Measurements from ENCODE around the gene TMEM239.
"Not testable (repeated sequence)": the region's sequence is repeated elsewhere in the genome, so short reads cannot be mapped to it uniquely, and the experiment has no call there.

TMEM239 gene

GRCh38 chr20:2800521-2801285 is 15.5 kb upstream of the TMEM239 start, which contains the start of gene CPXM1:
CPXM1 (minus strand) TSS chr20:2800627; CDS start chr20:2800572, 55 bp downstream.
- Histone ChIP-seq H3K9me3 (ENCODE audit: control insufficient read depth, low read length) (no peaks in the 10 kb centered on the region), H3K4me3 (ENCODE audit: extremely low read depth, insufficient read depth, low read length, poor library complexity, severe bottlenecking) (peak within 1 kb of the TSS; percentile 71), H3K36me3 (ENCODE audit: control insufficient read depth, insufficient read depth, low read length) (peaks cover 31% of the 10 kb centered on the region), H3K27ac (ENCODE audit: low read depth, low read length, severe bottlenecking) (peak within 1 kb of the TSS; percentile 51), H3K4me1 (ENCODE audit: control insufficient read depth, insufficient read depth, low read length, poor library complexity, severe bottlenecking) (peaks cover 7% of the 10 kb centered on the region)
- WGBS, 2 experiments (ENCODE audit: insufficient coverage in 2 of 2) = 1 to 2% methylated on average over 33 to 36 of the region's 52 CpGs

GRCh38 chr20:2801286-2801728 is 14.9 kb upstream of the TMEM239 start:
- Histone ChIP-seq H3K4me3 (ENCODE audit: extremely low read depth, insufficient read depth, low read length, poor library complexity, severe bottlenecking) (peak overlapping the region; percentile 71), H3K36me3 (ENCODE audit: control insufficient read depth, insufficient read depth, low read length) (peaks cover 25% of the 10 kb centered on the region), H3K9me3 (ENCODE audit: control insufficient read depth, low read length) (no peaks in the 10 kb centered on the region), H3K4me1 (ENCODE audit: control insufficient read depth, insufficient read depth, low read length, poor library complexity, severe bottlenecking) (peaks cover 7% of the 10 kb centered on the region), H3K27ac (ENCODE audit: low read depth, low read length, severe bottlenecking) (no peak overlapping the region)
- WGBS, 2 experiments (ENCODE audit: insufficient coverage in 2 of 2) = 18 to 22% methylated on average over 12 to 13 of the region's 13 CpGs

GRCh38 chr20:2804041-2804828 is 11.9 kb upstream of the TMEM239 start:
- no peak overlapping the region for H3K27ac ChIP-seq (ENCODE audit: low read depth, low read length, severe bottlenecking)
- no peak overlapping the region for H3K4me3 ChIP-seq (ENCODE audit: extremely low read depth, insufficient read depth, low read length, poor library complexity, severe bottlenecking)
- no peaks in the 10 kb centered on the region for H3K36me3 ChIP-seq (ENCODE audit: control insufficient read depth, insufficient read depth, low read length)
- 66 to 68% methylated on average over 15 of the region's 16 CpGs for WGBS, 2 experiments (ENCODE audit: insufficient coverage in 2 of 2)
- H3K9me3 ChIP-seq (ENCODE audit: control insufficient read depth, low read length) = no peaks in the 10 kb centered on the region
- peaks cover 7% of the 10 kb centered on the region for H3K4me1 ChIP-seq (ENCODE audit: control insufficient read depth, insufficient read depth, low read length, poor library complexity, severe bottlenecking)

GRCh38 chr20:2804852-2805688 is 11.1 kb upstream of the TMEM239 start:
- H3K4me1 ChIP-seq (ENCODE audit: control insufficient read depth, insufficient read depth, low read length, poor library complexity, severe bottlenecking) = peaks cover 7% of the 10 kb centered on the region
- no peak overlapping the region for H3K4me3 ChIP-seq (ENCODE audit: extremely low read depth, insufficient read depth, low read length, poor library complexity, severe bottlenecking)
- WGBS, 2 experiments (ENCODE audit: insufficient coverage in 2 of 2) = 39 to 54% methylated on average over 31 to 42 of the region's 49 CpGs
- H3K9me3 ChIP-seq (ENCODE audit: control insufficient read depth, low read length) = no peaks in the 10 kb centered on the region
- no peak overlapping the region for H3K27ac ChIP-seq (ENCODE audit: low read depth, low read length, severe bottlenecking)
- no peaks in the 10 kb centered on the region for H3K36me3 ChIP-seq (ENCODE audit: control insufficient read depth, insufficient read depth, low read length)

GRCh38 chr20:2805689-2806350 is 10.3 kb upstream of the TMEM239 start:
- H3K4me3 ChIP-seq (ENCODE audit: extremely low read depth, insufficient read depth, low read length, poor library complexity, severe bottlenecking) = no peak overlapping the region

GRCh38 chr20:2806351-2806701 is 9.8 kb upstream of the TMEM239 start:
- Histone ChIP-seq H3K36me3 (ENCODE audit: control insufficient read depth, insufficient read depth, low read length) (no peaks in the 10 kb centered on the region), H3K27ac (ENCODE audit: low read depth, low read length, severe bottlenecking) (no peak overlapping the region), H3K4me3 (ENCODE audit: extremely low read depth, insufficient read depth, low read length, poor library complexity, severe bottlenecking) (no peak overlapping the region), H3K4me1 (ENCODE audit: control insufficient read depth, insufficient read depth, low read length, poor library complexity, severe bottlenecking) (peaks cover 3% of the 10 kb centered on the region), H3K9me3 (ENCODE audit: control insufficient read depth, low read length) (peaks cover 2% of the 10 kb centered on the region)
- WGBS, 2 experiments (ENCODE audit: insufficient coverage in 2 of 2) = 71 to 76% methylated on average over 3 to 4 of the region's 4 CpGs

More at GRCh38 chr20:2805689-2806350, 10.3 kb upstream of the TMEM239 start:
- no peaks in the 10 kb centered on the region for H3K36me3 ChIP-seq (ENCODE audit: control insufficient read depth, insufficient read depth, low read length)
- no peaks in the 10 kb centered on the region for H3K9me3 ChIP-seq (ENCODE audit: control insufficient read depth, low read length)
- H3K4me1 ChIP-seq (ENCODE audit: control insufficient read depth, insufficient read depth, low read length, poor library complexity, severe bottlenecking) = peaks cover 7% of the 10 kb centered on the region
- H3K27ac ChIP-seq (ENCODE audit: low read depth, low read length, severe bottlenecking) = no peak overlapping the region
- WGBS, 2 experiments (ENCODE audit: insufficient coverage in 2 of 2) = 47 to 60% methylated on average over 10 to 11 of the region's 22 CpGs

- no peak overlapping the region for H3K27ac ChIP-seq (ENCODE audit: low read depth, low read length, severe bottlenecking)
- peaks cover 9% of the 10 kb centered on the region for H3K9me3 ChIP-seq (ENCODE audit: control insufficient read depth, low read length)
- no peaks in the 10 kb centered on the region for H3K36me3 ChIP-seq (ENCODE audit: control insufficient read depth, insufficient read depth, low read length)
- H3K4me3 ChIP-seq (ENCODE audit: extremely low read depth, insufficient read depth, low read length, poor library complexity, severe bottlenecking) = no peak overlapping the region
- H3K4me1 ChIP-seq (ENCODE audit: control insufficient read depth, insufficient read depth, low read length, poor library complexity, severe bottlenecking) = no peaks in the 10 kb centered on the region
- WGBS, 2 experiments (ENCODE audit: insufficient coverage in 2 of 2) = 93 to 96% methylated on average over 3 of the region's 4 CpGs
These were observed 9.1 kb upstream of the TMEM239 start for GRCh38 chr20:2807019-2807418.

- not testable (repeated sequence) for H3K4me1 ChIP-seq (ENCODE audit: control insufficient read depth, insufficient read depth, low read length, poor library complexity, severe bottlenecking); H3K36me3 ChIP-seq (ENCODE audit: control insufficient read depth, insufficient read depth, low read length); H3K4me3 ChIP-seq (ENCODE audit: extremely low read depth, insufficient read depth, low read length, poor library complexity, severe bottlenecking); H3K27ac ChIP-seq (ENCODE audit: low read depth, low read length, severe bottlenecking)
- WGBS, 2 experiments (ENCODE audit: insufficient coverage in 2 of 2) = 77% methylated on average over 6 of the region's 9 CpGs
- peaks cover 15% of the 10 kb centered on the region for H3K9me3 ChIP-seq (ENCODE audit: control insufficient read depth, low read length)
These were observed 8.2 kb upstream of the TMEM239 start for GRCh38 chr20:2807929-2808328.

- Histone ChIP-seq H3K4me1 (ENCODE audit: control insufficient read depth, insufficient read depth, low read length, poor library complexity, severe bottlenecking) (no peaks in the 10 kb centered on the region), H3K27ac (ENCODE audit: low read depth, low read length, severe bottlenecking) (no peak overlapping the region), H3K4me3 (ENCODE audit: extremely low read depth, insufficient read depth, low read length, poor library complexity, severe bottlenecking) (no peak overlapping the region), H3K9me3 (ENCODE audit: control insufficient read depth, low read length) (peaks cover 15% of the 10 kb centered on the region), H3K36me3 (ENCODE audit: control insufficient read depth, insufficient read depth, low read length) (no peaks in the 10 kb centered on the region)
- WGBS, 2 experiments (ENCODE audit: insufficient coverage in 2 of 2) = 92 to 96% methylated on average over 5 to 6 of the region's 10 CpGs
These were observed 6.5 kb upstream of the TMEM239 start for GRCh38 chr20:2809690-2810089.

GRCh38 chr20:2812189-2812588 is 4.0 kb upstream of the TMEM239 start:
- Histone ChIP-seq H3K36me3 (ENCODE audit: control insufficient read depth, insufficient read depth, low read length) (no peaks in the 10 kb centered on the region), H3K4me3 (ENCODE audit: extremely low read depth, insufficient read depth, low read length, poor library complexity, severe bottlenecking) (no peak overlapping the region), H3K4me1 (ENCODE audit: control insufficient read depth, insufficient read depth, low read length, poor library complexity, severe bottlenecking) (peaks cover 2% of the 10 kb centered on the region), H3K27ac (ENCODE audit: low read depth, low read length, severe bottlenecking) (no peak overlapping the region), H3K9me3 (ENCODE audit: control insufficient read depth, low read length) (peaks cover 15% of the 10 kb centered on the region)
- WGBS, 2 experiments (ENCODE audit: insufficient coverage in 2 of 2) = 37 to 82% methylated on average over 2 to 3 of the region's 3 CpGs
